ENCODE data around the gene VARS2. TPM values are rescaled to one million over a fixed set of nuclear protein-coding genes. Genes with fewer than 3 reads are reported as not detected.

The VARS2 gene
- total and polyA plus RNA-seq, 9 of the 15 experiments (the other 6 are each of a cell fraction or from before 2014, with no cell fraction given), result 1.6 to 53.6 (median 29.9) TPM

- TF ChIP-seq TEAD2 (tag; IDR thresholded peaks at IDR 0.05) (peak; percentile 96), IRF2 (CRISPR knock-in tag; IDR thresholded peaks at IDR 0.05) (no peak), CXXC5 (CRISPR knock-in tag; IDR thresholded peaks at IDR 0.05) (peak; percentile 44; the same call in 1 of the 2 replicates), MBD2 (IDR thresholded peaks at IDR 0.05; ENCODE audit: borderline replicate concordance, low read depth) (no peak), EP300 (IDR thresholded peaks at IDR 0.05; ENCODE audit: low read length) (0 out of 2 replicates have a peak, but pooled peaks have one; percentile 6), RAD21 (CRISPR knock-in tag; conservative IDR thresholded peaks at IDR 0.05 in 1 of 2, IDR thresholded peaks at IDR 0.05 in 1 of 2) (peak; percentile 25 to 64; a peak in 3 of 4 replicates), NFE2L1 (tag; IDR thresholded peaks at IDR 0.05; ENCODE audit: borderline replicate concordance, low read depth) (no peak), HDAC1 (IDR thresholded peaks at IDR 0.05) (peak in 1 of 2 experiments; percentile 95; a peak in 2 of 4 replicates), PHF21A (IDR thresholded peaks at IDR 0.05; ENCODE audit: borderline replicate concordance, low read depth) (peak; percentile 80; the same call in 1 of the 2 replicates), CREM (IDR thresholded peaks at IDR 0.05; ENCODE audit: low read depth) (peak; percentile 35; the same call in 1 of the 2 replicates), TARDBP (IDR thresholded peaks at IDR 0.05) (0 out of 2 replicates have a peak, but pooled peaks have one; percentile 33), KLF13 (tag; IDR thresholded peaks at IDR 0.05; ENCODE audit: borderline replicate concordance, low read depth) (peak; percentile 39; the same call in 1 of the 2 replicates), CTCFL (IDR thresholded peaks at IDR 0.05; ENCODE audit: borderline replicate concordance, insufficient read depth, low read depth, low read length, poor library complexity, severe bottlenecking) (peak; percentile 57), ATF3 (IDR thresholded peaks at IDR 0.05) (peak; percentile 22; the same call in 1 of the 2 replicates), ATF3 (CRISPR knock-in tag; conservative IDR thresholded peaks at IDR 0.05) (no peak), HDAC2 (IDR thresholded peaks at IDR 0.05) (peak; percentile 97)
These were observed 28.5 kb downstream of the VARS2 start (continued) for GRCh38 chr6:30942338-30943060.

Data from K562 (cell line).